HepG2 (cell line): ENCODE data around the gene NF2. TPM values are rescaled to one million over a fixed set of nuclear protein-coding genes. Genes with fewer than 3 reads are reported as not detected.

ENCODE experiments used
- GZF1 ChIP-seq: sonication (generic); formaldehyde crosslinking; IDR thresholded peaks from 2 replicates; pipeline ENCODE4 v1.5.1; 2020; ENCODE audit warnings: mild to moderate bottlenecking, missing genetic modification reagents
- HDAC6 ChIP-seq: fragments of 200-600 bp; sonication (generic); IDR thresholded peaks from 2 replicates; pipeline ENCODE4 v1.7.0; 2017; ENCODE audit warnings: mild to moderate bottlenecking, antibody characterized with exemption, low read length, low read depth
- HIVEP1 ChIP-seq: sonication (generic); formaldehyde crosslinking; IDR thresholded peaks from 2 replicates; pipeline ENCODE4 v1.4.0; 2020; ENCODE audit warnings: mild to moderate bottlenecking, missing genetic modification reagents
- HNRNPLL ChIP-seq: fragments of 200-400 bp; formaldehyde crosslinking; IDR thresholded peaks from 2 replicates; pipeline ENCODE4 v1.6.1; 2017; ENCODE audit warnings: mild to moderate bottlenecking, low read depth, low read length; ENCODE audit not compliant: poor library complexity, severe bottlenecking
- MED13 ChIP-seq: sonication (generic); formaldehyde crosslinking; IDR thresholded peaks from 2 replicates; pipeline ENCODE4 v1.5.0; 2020; ENCODE audit warnings: missing genetic modification reagents
- PRDM10 ChIP-seq: sonication (generic); formaldehyde crosslinking; IDR thresholded peaks from 2 replicates; pipeline ENCODE4 v1.4.0; 2020; ENCODE audit warnings: low read depth, missing genetic modification reagents
- RFX3 ChIP-seq: IDR thresholded peaks from 2 replicates; pipeline ENCODE4 v1.6.1; 2016; ENCODE audit warnings: missing biosample characterization, missing genetic modification reagents
- SCMH1 ChIP-seq: sonication (generic); formaldehyde crosslinking; IDR thresholded peaks from 2 replicates; pipeline ENCODE4 v1.9.0; 2021; ENCODE audit warnings: missing genetic modification reagents, mild to moderate bottlenecking, borderline replicate concordance
- SIX4 ChIP-seq: sonication (generic); formaldehyde crosslinking; IDR thresholded peaks from 2 replicates; pipeline ENCODE4 v1.4.0; 2020; ENCODE audit warnings: missing genetic modification reagents
- SNAPC5 ChIP-seq: sonication (generic); formaldehyde crosslinking; IDR thresholded peaks from 2 replicates; pipeline ENCODE4 v1.8.1; 2023; ENCODE audit warnings: mild to moderate bottlenecking, missing genetic modification reagents, borderline replicate concordance
- SRF ChIP-seq: IDR thresholded peaks from 2 replicates; pipeline ENCODE4 v1.6.1; 2011; ENCODE audit warnings: mild to moderate bottlenecking, low read depth, low read length, moderate library complexity
- ZNF20 ChIP-seq: sonication (generic); formaldehyde crosslinking; IDR thresholded peaks from 2 replicates; pipeline ENCODE4 v1.4.0; 2020; ENCODE audit warnings: mild to moderate bottlenecking, moderate library complexity, missing genetic modification reagents
- ZNF318 ChIP-seq: sonication (generic); formaldehyde crosslinking; IDR thresholded peaks from 2 replicates; pipeline ENCODE4 v1.4.0; 2020; ENCODE audit warnings: mild to moderate bottlenecking, missing genetic modification reagents
- polyA plus RNA-seq, 8 experiments: library from polyadenylated mRNA; depleted of rRNA in 3 of 8; stranded (reverse) in 7 of 8; unstranded in 1 of 8; fragments of >200 nt; fragmentation: Illumina TruSeq in 4 of 8; extraction: Trizol in 4 of 8; gene quantifications; 2 replicates each; pipeline versions ENCODE4 v1.2.1 to v1.2.3, GENCODE V29; 2011 to 2016; ENCODE audit warnings: low read depth in 4 of 8, missing spikeins in 1 of 8, mixed read lengths in 1 of 8; ENCODE audit not compliant: insufficient read depth in 1 of 8
- total RNA-seq, 5 experiments: library from RNA; depleted of rRNA; stranded (reverse); fragments of >200 nt; fragmentation: Illumina TruSeq; extraction: Trizol; gene quantifications; 2 replicates each; pipeline ENCODE4 v1.2.3, GENCODE V29; 2016; ENCODE audit warnings: low read depth in 1 of 5

Gene NF2
- total and polyA plus RNA-seq, 2 of the 13 experiments (the other 11 are each of a cell fraction or from before 2014, with no cell fraction given): 9.3 to 33.3 TPM

- TF ChIP-seq ZNF318 (CRISPR knock-in tag) (no peak), SRF (no peak), HDAC6 (no peak), HNRNPLL (no peak), SNAPC5 (no peak), SCMH1 (CRISPR knock-in tag) (no peak), RFX3 (CRISPR knock-in tag) (no peak), ZNF20 (no peak), SIX4 (CRISPR knock-in tag) (no peak), HIVEP1 (CRISPR knock-in tag) (no peak), PRDM10 (CRISPR knock-in tag) (no peak), MED13 (CRISPR knock-in tag) (no peak), GZF1 (CRISPR knock-in tag) (no peak)
These were observed 12.4 kb downstream of the NF2 start (continued) for GRCh38 chr22:29615705-29616327.
